ENCODE measurements around the gene TIFAB.

TIFAB gene

DNA sequence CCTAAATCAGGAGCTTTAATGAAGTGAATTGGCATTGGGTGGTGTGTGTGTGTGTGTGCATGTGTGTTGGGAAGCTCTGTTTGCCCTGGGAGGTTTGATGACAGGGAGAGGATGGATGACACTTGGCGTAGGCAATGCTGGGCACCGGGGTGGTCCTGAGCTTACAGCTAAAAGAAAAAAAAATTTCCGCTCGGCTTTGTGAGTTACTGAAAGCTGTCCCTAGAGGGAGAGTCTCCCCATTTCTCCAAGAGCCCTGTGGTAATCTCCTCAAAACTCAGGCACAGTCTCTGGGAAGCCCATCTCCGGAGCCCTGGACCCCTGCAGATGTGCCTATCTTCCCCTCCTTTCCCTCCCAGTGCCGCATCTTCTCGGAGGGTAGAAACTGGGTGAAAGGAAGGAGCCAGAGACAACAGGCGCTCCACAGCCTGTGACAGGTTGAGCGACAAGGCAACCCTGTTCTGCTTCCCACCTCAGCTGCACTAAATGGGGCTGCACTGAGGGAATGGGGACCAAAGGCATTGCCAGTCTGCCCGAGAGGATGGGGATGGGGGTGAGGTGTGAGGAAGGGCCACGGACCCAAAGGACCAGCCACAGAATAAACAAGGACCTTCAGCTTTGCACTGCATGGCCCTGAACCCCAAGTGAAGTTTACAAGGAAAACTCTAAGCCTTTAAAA lies 35.8 kb upstream of the TIFAB start:
- Mint-ChIP-seq H3K9me3 (no peaks in the 10 kb centered on the region), H3K27ac (no peak overlapping the region), H3K36me3 (no peaks in the 10 kb centered on the region), H3K4me3 (no peak overlapping the region), H3K4me1 (peaks cover 4% of the 10 kb centered on the region), H3K27me3 (peaks cover 26% of the 10 kb centered on the region)
- ATAC-seq (ENCODE audit: low read depth) (no peak), DNase-seq (ENCODE audit: low spot score in 2 of 2) (no peak)

GRCh38 chr5:135487037-135487395 lies 34.9 kb upstream of the TIFAB start:
- Mint-ChIP-seq H3K9me3 (no peaks in the 10 kb centered on the region), H3K27ac (no peak overlapping the region), H3K4me3 (no peak overlapping the region), H3K27me3 (peaks cover 24% of the 10 kb centered on the region), H3K4me1 (peaks cover 4% of the 10 kb centered on the region), H3K36me3 (no peaks in the 10 kb centered on the region)
- no peak for ATAC-seq (ENCODE audit: low read depth)
- no peak for DNase-seq (ENCODE audit: low spot score in 2 of 2)

- Mint-ChIP-seq H3K4me1 (peaks cover 4% of the 10 kb centered on the region), H3K4me3 (no peak overlapping the region), H3K9me3 (no peaks in the 10 kb centered on the region), H3K36me3 (no peaks in the 10 kb centered on the region), H3K27ac (no peak overlapping the region), H3K27me3 (peaks cover 24% of the 10 kb centered on the region)
- ATAC-seq (ENCODE audit: low read depth) (no peak), DNase-seq (ENCODE audit: low spot score in 2 of 2) (no peak)
Observed at GRCh38 chr5:135486131-135487036, 34.2 kb upstream of the TIFAB start.

DNA sequence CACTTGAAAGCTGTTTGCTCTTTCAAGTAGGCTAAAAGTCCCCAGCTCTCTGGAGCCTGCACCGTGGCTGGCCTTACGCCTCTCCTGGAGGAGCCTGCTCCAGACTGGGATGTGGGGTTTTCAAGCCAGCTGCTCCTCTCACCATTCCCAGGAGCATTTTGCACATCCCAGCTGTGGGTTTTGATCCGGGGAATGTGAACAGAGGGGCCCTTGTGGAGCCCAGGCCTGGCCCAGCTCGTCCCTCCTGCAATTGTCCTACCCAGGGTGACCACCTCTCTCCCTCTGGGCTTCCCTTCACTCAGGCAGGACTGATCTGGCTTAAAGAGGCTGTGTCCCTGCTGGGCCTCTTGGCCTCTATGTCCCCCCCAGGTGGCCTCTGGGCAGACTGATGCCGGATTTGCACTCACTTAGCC lies 32.5 kb upstream of the TIFAB start:
- peaks cover 24% of the 10 kb centered on the region for H3K27me3 Mint-ChIP-seq
- peaks cover 2% of the 10 kb centered on the region for H3K4me1 Mint-ChIP-seq
- no peak overlapping the region for H3K27ac Mint-ChIP-seq
- no peaks in the 10 kb centered on the region for H3K36me3 Mint-ChIP-seq
- DNase-seq (ENCODE audit: low spot score in 2 of 2) (no peak), ATAC-seq (ENCODE audit: low read depth) (no peak)
- no peak overlapping the region for H3K4me3 Mint-ChIP-seq
- no peaks in the 10 kb centered on the region for H3K9me3 Mint-ChIP-seq

- DNase-seq (ENCODE audit: low spot score in 2 of 2) (no peak), ATAC-seq (ENCODE audit: low read depth) (no peak)
- H3K4me3 Mint-ChIP-seq, result no peak overlapping the region
- H3K4me1 Mint-ChIP-seq, result no peaks in the 10 kb centered on the region
- H3K27me3 Mint-ChIP-seq, result peaks cover 26% of the 10 kb centered on the region
- no peaks in the 10 kb centered on the region for H3K36me3 Mint-ChIP-seq
- no peak overlapping the region for H3K27ac Mint-ChIP-seq
- no peaks in the 10 kb centered on the region for H3K9me3 Mint-ChIP-seq
Observed at GRCh38 chr5:135483254-135483653, 31.1 kb upstream of the TIFAB start.

GRCh38 chr5:135482381-135482933 lies 30.3 kb upstream of the TIFAB start:
- DNase-seq (ENCODE audit: low spot score in 2 of 2), result no peak
- Mint-ChIP-seq H3K9me3 (no peaks in the 10 kb centered on the region), H3K36me3 (no peaks in the 10 kb centered on the region), H3K4me3 (no peak overlapping the region), H3K27me3 (peaks cover 22% of the 10 kb centered on the region), H3K27ac (no peak overlapping the region), H3K4me1 (no peaks in the 10 kb centered on the region)
- no peak for ATAC-seq (ENCODE audit: low read depth)

- H3K9me3 Mint-ChIP-seq, result no peaks in the 10 kb centered on the region
- no peaks in the 10 kb centered on the region for H3K36me3 Mint-ChIP-seq
- no peaks in the 10 kb centered on the region for H3K4me1 Mint-ChIP-seq
- no peak overlapping the region for H3K27ac Mint-ChIP-seq
- H3K4me3 Mint-ChIP-seq, result no peak overlapping the region
- no peak for ATAC-seq (ENCODE audit: low read depth)
- DNase-seq (ENCODE audit: low spot score in 2 of 2), result no peak
- H3K27me3 Mint-ChIP-seq, result peaks cover 20% of the 10 kb centered on the region
Observed at GRCh38 chr5:135481909-135482311, 29.8 kb upstream of the TIFAB start.

DNA sequence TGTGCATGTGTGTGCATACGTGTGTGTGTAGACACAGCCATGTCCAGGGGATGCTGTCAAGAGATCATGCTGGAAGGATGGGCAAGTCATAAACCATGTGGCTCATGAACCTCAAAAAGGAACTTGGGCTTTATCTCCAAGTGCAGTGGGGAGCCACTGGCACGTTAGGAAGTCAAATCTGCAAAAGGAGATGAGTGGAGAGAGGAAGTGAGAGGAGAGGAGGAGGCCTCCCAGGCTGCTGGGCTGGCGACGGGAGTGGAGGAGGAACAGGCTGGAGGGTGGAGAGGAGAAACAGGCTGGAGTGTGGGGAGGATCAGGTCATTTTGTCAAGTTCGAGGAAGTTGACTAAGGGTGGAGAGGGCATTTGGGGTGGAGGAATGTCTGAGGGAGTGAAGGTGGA lies 29.2 kb upstream of the TIFAB start:
- Mint-ChIP-seq H3K4me1 (no peaks in the 10 kb centered on the region), H3K4me3 (no peak overlapping the region), H3K27me3 (peaks cover 16% of the 10 kb centered on the region), H3K9me3 (no peaks in the 10 kb centered on the region), H3K27ac (no peak overlapping the region), H3K36me3 (no peaks in the 10 kb centered on the region)
- DNase-seq (ENCODE audit: low spot score in 2 of 2), result no peak
- no peak for ATAC-seq (ENCODE audit: low read depth)

GRCh38 chr5:135480511-135480910 lies 28.4 kb upstream of the TIFAB start:
- Mint-ChIP-seq H3K27me3 (peaks cover 14% of the 10 kb centered on the region), H3K4me1 (no peaks in the 10 kb centered on the region)

DNA sequence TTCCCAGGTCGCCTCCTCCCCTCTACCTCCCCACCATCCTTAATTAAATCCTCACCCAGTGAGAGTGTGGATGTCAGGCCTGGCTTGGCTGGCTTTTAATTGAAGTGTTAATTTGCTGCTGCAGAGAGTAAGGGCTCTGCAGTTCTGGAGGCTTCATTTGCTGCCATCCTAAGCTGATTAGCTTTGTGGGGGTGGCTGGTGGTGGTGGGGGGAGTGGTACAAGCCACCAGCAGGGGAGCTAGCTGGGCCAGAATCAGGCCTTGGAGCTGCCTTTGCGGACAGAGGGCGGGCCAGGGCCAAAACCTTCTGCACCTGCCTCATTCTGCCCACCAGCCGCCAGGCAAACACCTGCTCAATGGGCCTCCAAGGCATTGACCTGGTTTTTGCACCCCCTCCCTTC lies 26.8 kb upstream of the TIFAB start:
- ATAC-seq (ENCODE audit: low read depth), result no peak
- H3K27ac Mint-ChIP-seq, result no peak overlapping the region
- no peaks in the 10 kb centered on the region for H3K9me3 Mint-ChIP-seq
- peaks cover 10% of the 10 kb centered on the region for H3K27me3 Mint-ChIP-seq
- no peaks in the 10 kb centered on the region for H3K4me1 Mint-ChIP-seq
- no peak overlapping the region for H3K4me3 Mint-ChIP-seq
- H3K36me3 Mint-ChIP-seq, result no peaks in the 10 kb centered on the region
- no peak for DNase-seq (ENCODE audit: low spot score in 2 of 2)

More at GRCh38 chr5:135480511-135480910, 28.4 kb upstream of the TIFAB start:
- no peak overlapping the region for H3K27ac Mint-ChIP-seq
- ATAC-seq (ENCODE audit: low read depth), result no peak
- DNase-seq (ENCODE audit: low spot score in 2 of 2), result no peak
- no peak overlapping the region for H3K4me3 Mint-ChIP-seq
- no peaks in the 10 kb centered on the region for H3K36me3 Mint-ChIP-seq
- no peaks in the 10 kb centered on the region for H3K9me3 Mint-ChIP-seq

GRCh38 chr5:135477613-135478066 lies 25.5 kb upstream of the TIFAB start:
- Mint-ChIP-seq H3K27ac (no peak overlapping the region), H3K27me3 (peaks cover 12% of the 10 kb centered on the region), H3K36me3 (no peaks in the 10 kb centered on the region), H3K4me3 (no peak overlapping the region), H3K9me3 (no peaks in the 10 kb centered on the region), H3K4me1 (no peaks in the 10 kb centered on the region)
- DNase-seq (ENCODE audit: low spot score in 2 of 2) (no peak), ATAC-seq (ENCODE audit: low read depth) (no peak)

- Mint-ChIP-seq H3K4me3 (no peak overlapping the region), H3K9me3 (no peaks in the 10 kb centered on the region), H3K27ac (no peak overlapping the region), H3K36me3 (no peaks in the 10 kb centered on the region), H3K27me3 (peaks cover 12% of the 10 kb centered on the region), H3K4me1 (no peaks in the 10 kb centered on the region)
- DNase-seq (ENCODE audit: low spot score in 2 of 2), result no peak
- ATAC-seq (ENCODE audit: low read depth), result no peak
Observed at GRCh38 chr5:135476615-135477581, 24.7 kb upstream of the TIFAB start.

DNA sequence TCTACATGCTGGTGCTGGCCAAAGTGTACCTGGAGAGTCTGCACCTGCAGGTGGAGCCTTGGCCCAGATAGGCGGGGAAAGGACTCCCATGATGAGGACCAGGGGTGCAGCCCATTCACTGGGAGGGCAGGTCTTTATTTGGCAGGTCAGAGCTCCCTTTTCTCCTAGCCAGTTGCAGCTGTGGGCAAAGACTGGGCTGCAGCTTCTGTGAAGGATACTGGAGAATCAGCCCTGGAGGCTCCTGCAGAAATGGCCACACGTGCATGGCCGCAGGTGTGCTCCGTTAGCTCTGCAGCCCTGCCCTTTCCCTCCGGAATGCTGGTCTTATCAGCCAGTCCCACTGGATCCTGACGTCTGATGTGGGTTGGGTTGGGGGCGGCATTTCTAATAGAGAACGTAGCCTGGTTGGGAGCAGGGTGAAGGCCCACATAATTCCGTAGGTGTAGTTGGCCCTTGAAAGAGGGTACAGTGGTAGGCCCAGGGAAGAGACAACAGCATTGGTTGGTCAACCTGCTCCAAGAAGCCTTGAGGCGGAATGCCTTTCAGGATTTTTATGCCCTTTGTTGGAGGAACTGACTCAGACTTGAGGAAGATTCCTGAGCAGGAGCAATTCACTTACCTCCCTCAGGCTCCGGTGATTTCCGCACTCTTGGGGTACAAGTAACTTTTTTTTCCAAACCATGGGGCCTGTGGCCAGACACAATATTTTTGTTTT lies 22.0 kb upstream of the TIFAB start:
- ATAC-seq (ENCODE audit: low read depth) (no peak), DNase-seq (ENCODE audit: low spot score in 2 of 2) (no peak)
- H3K27me3 Mint-ChIP-seq, result peaks cover 9% of the 10 kb centered on the region
- no peaks in the 10 kb centered on the region for H3K4me1 Mint-ChIP-seq
- H3K4me3 Mint-ChIP-seq, result no peak overlapping the region
- no peaks in the 10 kb centered on the region for H3K36me3 Mint-ChIP-seq
- H3K9me3 Mint-ChIP-seq, result no peaks in the 10 kb centered on the region
- H3K27ac Mint-ChIP-seq, result no peak overlapping the region

Measured in memory B cell (primary cell).